HPDE6-E6E7 (cell line): ENCODE measurements around the gene KCTD5.

Experiments used
- DNase-seq: peaks from one replicate; pipeline ENCODE4 v3.0.0; 2011; ENCODE audit warnings: missing footprints; ENCODE audit errors: extremely low spot score

KCTD5 gene

GRCh38 chr16:2697401-2697948 is 15.2 kb downstream of the KCTD5 start:
- DNase-seq = no peak

GRCh38 chr16:2698103-2698870 is 16.0 kb downstream of the KCTD5 start:
- no peak for DNase-seq

- DNase-seq = no peak
Measured at GRCh38 chr16:2698965-2699750, 16.8 kb downstream of the KCTD5 start.

DNA sequence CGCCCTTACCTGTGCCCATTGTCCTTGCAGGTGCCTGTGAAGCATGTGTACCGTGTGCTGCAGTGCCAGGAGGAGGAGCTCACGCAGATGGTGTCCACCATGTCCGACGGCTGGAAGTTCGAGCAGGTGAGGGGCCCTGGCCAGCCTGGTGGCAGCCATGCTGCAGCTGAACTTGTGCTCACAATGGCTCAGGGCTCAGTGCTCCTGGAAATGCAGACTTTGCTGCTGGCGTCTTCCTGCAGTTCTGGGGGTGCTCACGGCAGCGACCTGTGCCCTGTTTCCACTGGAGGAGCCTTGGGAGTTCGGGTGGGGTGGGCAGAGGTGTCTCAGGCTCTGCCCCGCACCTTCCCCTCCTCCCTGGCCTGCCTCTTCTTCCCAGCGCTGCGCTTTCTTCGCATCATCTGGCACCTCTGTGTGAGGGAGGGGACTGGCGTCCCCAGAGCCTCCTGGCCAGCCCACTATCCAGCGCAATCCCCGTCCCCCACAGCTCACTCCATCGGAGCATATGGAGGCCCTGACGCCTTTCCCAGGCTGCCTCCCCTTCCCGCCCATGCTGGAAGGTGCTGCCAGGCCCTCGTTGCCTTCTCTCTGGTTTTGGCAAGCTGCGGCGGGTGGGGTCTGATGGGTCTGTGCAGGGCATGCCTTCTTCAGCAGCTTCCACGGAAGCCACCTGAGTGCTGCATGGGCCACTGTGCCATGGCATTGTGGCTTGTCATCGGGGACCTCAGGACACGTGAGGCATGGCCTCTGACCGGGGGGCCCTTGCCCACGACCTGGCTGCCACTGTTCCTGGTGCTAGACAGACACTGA is 17.7 kb downstream of the KCTD5 start:
- DNase-seq = no peak

DNA sequence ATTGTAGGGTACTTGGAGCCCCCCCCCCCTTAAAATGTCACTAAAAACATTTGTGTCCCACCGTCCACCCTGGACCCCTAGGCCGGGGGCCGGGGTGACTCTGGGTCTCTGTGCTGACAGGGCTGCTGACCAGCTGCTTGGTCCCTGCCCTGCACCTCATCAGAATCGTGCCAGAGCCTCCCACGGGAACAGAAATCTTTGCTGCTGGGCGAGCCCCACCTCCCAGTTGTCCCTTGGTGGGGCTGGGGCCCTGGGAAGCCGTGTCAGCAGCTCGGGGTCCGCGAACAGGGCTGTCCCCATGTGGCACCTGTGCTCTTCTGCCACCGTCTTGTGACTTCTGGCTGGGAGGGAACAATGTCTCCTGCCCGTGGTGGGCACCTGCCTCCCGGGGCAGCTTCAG is 18.5 kb downstream of the KCTD5 start:
- DNase-seq = no peak

DNA sequence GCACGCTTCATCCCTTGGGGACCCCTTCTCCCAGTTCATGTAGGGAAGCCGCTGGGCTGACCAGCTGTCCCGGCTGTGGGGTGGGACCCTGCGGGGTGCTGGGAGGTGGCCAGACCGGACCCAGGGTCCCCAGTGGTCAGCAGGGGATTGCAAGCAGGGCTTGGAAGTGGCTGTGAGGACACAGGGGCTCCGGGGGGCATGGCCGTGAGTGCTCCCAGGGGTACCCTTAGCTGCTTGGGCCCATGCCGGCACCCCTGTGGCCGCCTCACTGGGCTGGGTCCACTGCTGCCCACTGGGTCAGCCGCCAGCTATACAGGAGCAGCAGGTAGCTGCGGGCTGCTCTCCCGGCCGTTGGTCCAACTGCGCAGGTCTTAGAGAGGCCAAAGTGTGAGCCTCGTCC is 18.9 kb downstream of the KCTD5 start:
- DNase-seq = no peak

- DNase-seq = no peak
Measured at GRCh38 chr16:2701713-2702437, 19.6 kb downstream of the KCTD5 start.

DNA sequence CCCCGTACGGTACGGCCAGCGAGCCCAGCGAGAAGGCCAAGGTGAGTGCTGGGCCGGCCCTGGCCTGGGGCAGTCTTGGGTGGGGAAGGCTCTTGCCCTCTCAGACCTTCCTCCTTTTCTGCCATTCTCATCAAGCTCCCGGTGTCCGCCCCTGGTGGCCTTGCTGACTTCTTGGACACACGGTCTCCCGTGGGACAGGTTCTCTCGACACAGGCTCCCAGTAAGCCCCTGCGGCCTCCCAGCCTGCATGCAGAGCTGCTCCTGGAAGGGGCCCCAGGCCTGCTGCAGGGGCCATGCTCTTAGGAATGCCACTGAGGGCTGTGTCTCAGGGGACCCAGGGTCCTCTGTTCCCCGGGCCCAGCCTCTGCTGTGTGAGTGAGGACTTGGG is 20.1 kb downstream of the KCTD5 start:
- DNase-seq = no peak

- no peak for DNase-seq
Measured at GRCh38 chr16:2702871-2703745, 20.8 kb downstream of the KCTD5 start.

DNA sequence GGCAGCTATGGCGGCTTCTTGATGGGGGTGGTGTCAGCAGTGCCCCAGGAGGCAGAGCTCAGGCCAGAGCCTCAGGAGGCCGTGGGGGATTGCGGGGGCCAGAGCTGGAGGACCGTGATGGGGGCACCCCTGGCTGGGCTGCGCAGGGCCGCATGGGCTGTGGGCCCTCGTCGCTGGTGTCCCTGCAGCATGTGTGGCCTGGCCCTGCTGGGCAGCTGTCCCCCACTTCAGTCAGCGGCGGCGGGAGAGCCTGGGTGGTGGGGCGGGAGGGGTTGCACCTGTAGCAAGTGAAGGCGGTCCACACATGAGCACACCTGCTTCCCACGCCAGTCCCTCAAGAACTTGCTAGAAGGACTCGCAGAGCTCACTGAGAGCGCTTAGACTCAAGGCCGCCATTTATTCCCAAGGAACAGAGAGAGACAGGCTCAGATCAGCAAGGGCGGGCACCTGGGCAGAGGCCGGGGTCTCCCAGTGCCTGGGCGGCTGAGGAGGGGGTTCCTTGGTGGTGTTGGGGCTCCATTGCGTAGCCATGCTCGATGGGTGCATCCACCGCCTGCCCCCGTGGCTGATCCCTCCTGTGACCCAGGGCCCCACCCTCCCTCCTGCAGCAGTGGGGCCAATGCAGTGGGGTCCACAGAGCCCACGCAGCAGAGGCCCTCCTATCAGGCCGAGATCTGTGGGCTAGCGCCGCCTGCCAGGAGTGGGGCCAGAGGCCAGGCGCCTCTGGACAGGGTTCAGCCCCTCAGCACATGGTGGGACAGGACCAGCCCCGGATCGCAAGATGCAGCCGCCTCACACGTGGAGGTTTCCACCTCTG is 22.1 kb downstream of the KCTD5 start:
- no peak for DNase-seq

DNA sequence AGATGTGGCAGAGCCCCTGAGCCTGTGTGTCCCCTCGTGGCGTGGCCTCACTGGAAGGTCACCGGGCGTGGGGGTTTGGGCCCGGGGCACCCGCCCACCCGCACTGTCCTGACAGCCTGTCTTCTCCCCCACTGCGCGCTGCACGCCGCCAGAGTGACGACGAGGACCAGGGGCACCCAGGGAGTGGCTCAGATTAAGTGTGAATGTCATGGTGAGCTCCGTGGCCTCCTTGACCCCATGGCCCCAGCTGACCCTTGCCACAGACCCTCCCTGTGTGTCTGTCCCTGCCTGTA is 22.6 kb downstream of the KCTD5 start:
- DNase-seq = no peak

GRCh38 chr16:2705351-2705750 is 23.0 kb downstream of the KCTD5 start:
- DNase-seq = no peak

GRCh38 chr16:2706085-2706484 is 23.8 kb downstream of the KCTD5 start:
- DNase-seq = no peak

- DNase-seq = no peak
Measured at GRCh38 chr16:2706611-2707311, 24.4 kb downstream of the KCTD5 start.

DNA sequence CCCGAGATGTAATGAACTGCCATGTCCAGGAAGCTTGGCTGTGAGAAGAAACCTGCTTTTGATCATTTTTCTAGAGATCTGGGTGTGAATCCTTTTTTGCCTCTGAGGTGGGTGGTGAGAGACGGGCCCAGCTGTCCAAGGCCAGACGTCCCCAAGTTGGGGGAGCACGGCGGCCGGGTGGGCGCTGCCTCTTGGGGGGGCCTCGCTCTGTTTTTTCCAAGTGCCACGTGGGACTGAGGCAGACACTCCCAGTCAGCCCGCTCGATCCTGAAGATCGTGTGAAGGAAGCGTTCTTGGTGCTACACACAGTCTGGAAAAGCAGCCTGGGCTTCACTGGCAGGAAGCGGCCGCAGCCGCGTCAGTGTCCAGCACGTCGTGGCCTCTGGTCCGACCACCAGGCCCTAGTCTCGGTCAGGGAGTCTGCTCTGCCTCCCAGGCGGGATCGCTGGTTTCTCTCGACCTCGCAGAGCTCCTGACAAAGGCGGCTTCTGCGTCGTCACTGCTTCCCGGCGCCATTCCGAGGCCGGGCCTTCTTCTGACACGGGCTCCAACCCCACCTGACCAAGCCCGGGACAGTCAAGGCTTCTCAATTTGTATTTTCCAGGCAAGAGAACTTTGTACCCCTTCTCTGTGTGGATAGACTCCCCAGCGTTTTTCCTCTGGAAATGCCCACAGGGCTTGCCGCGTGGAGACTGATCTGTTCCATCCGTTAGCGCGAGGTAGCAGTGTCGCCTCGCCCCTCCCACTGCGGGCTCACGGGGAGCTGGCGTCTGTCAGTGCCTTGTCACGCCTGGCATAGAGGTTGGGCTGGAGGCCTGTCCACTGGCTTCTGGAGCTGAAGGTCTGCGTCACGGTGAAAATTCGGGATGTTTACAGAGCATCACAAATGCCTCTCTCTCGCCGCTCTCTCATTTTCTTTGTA is 25.3 kb downstream of the KCTD5 start:
- no peak for DNase-seq

- DNase-seq = no peak
Measured at GRCh38 chr16:2708290-2708639, 25.9 kb downstream of the KCTD5 start.

GRCh38 chr16:2708955-2709587 is 26.7 kb downstream of the KCTD5 start:
- DNase-seq = no peak

DNA sequence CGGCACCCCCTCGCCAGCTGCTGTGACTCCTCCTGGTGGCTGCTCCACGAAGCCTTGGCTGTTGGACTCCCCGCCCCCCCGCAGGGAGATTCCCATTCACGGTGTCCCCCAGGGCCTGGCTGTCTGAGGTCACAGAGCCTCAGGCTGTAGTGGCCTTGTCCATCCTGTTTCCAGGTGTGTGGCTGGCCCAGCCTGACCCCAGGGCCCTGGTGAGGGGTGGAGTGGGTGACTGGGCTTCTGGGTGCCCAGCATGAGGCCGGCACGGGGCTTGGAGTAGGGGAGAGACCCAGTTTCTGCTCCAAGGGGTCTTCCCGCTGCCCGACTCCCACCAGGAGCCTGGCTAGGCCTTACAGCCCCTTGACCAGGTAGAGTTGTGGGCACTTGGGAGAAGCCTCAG is 27.3 kb downstream of the KCTD5 start:
- DNase-seq = no peak
